Skin epidermis (tissue), 12 donors: ENCODE data around the gene FRMD4B.

Source experiments
- H3K27ac ChIP-seq, 21 experiments: fragments of 200-600 bp; sonication (generic) in 11 of 21; one replicate each; pipeline ENCODE4 v1.5.0; 2020; ENCODE audit warnings: mild to moderate bottlenecking in 3 of 21, inconsistent platforms in 2 of 21, moderate library complexity in 2 of 21
- H3K4me3 ChIP-seq, 7 experiments: fragments of 200-600 bp; sonication (generic) in 2 of 7; one replicate each; pipeline ENCODE4 v1.5.0; 2020; ENCODE audit warnings: inconsistent platforms in 2 of 7, mild to moderate bottlenecking in 2 of 7, moderate library complexity in 1 of 7

Gene FRMD4B

DNA sequence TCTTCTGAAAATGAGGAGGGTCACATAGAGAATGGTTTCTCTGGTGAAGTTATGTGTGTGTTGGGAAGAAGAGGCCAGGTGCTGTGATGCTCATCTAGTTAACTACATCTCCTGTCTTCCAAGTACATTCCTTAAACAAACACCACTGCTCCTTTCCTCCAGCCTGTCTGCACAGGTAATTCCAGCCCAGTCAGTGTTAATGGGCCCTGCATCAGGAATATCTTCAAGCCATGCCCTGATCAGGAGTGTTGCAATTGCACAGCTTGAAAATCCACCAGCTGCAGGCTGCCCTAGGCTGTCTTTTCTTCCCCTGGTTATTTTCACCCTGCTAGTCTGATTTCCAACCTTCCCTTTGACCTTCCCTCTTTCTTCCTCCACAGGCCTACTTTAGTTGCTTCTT, 221.6 kb downstream of the FRMD4B start:
- Histone ChIP-seq H3K27ac (no peak overlapping the region), H3K4me3 (no peak overlapping the region)

GRCh38 chr3:69162308-69162980, 223.4 kb downstream of the FRMD4B start:
- no peak overlapping the region for H3K27ac ChIP-seq

GRCh38 chr3:69161587-69162307, 224.1 kb downstream of the FRMD4B start:
- no peak overlapping the region for H3K27ac ChIP-seq
- H3K4me3 ChIP-seq = no peak overlapping the region

More at GRCh38 chr3:69162308-69162980, 223.4 kb downstream of the FRMD4B start:
- no peak overlapping the region for H3K4me3 ChIP-seq

GRCh38 chr3:69160525-69160924, 225.4 kb downstream of the FRMD4B start:
- no peak overlapping the region for H3K4me3 ChIP-seq
- no peak overlapping the region for H3K27ac ChIP-seq

DNA sequence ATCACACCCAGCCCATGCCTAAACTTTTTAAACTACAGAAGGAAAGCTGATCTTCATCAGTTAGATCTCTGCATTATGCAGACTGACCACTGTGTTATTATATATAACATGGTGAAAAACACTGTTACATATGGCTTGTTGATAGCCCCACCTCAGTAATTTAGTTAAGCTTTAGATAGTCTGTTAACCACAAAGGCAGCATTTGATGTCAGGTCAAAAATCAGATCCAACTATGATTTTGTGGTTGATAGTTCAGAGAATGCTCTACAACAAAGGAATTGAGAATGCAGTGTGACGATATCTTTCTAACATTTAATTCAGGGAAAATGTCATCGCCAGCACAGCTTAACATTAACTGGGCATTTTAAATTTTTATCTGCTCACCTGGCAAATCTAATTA, 225.8 kb downstream of the FRMD4B start:
- H3K27ac ChIP-seq = no peak overlapping the region
- no peak overlapping the region for H3K4me3 ChIP-seq

DNA sequence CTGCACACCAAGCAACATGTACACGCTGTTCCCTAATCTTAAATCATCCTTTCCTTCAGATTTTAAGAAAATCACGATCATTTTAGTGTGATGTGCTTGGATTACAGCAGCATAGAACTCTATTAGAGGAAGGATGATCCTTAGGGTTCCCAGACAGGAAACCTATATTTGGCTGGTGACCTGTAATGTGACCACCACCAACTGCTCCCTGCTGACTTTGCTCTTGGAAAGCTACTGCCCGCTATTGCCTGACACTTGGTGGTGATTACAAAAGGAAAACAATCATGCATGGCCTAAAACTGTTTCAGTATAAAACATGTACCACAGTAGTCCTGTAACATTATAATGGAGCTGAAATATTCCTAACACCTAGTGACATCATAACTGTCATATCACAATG, 236.3 kb downstream of the FRMD4B start:
- Histone ChIP-seq H3K27ac (no peak overlapping the region), H3K4me3 (no peak overlapping the region)

GRCh38 chr3:69145688-69146087, 240.2 kb downstream of the FRMD4B start:
- no peak overlapping the region for H3K27ac ChIP-seq
- H3K4me3 ChIP-seq = no peak overlapping the region

GRCh38 chr3:69144631-69145245, 241.2 kb downstream of the FRMD4B start:
- Histone ChIP-seq H3K4me3 (no peak overlapping the region), H3K27ac (no peak overlapping the region)

DNA sequence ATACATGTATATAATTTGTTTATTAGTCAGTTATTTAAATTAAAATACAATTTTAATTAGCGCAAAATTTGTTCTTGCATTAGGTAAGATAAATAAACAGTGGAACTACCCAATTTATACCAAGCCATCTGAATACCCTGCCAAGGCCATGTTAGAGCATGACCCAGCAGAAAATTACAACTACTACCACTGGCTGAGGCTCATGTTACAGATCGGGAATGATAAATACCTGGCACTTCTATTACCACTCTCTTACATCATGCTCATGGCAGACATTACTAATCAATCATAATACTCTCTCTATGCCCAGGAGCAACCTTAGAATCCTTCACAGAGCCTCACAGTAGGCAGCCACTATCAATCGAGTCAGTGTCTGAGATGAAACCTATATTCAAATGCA, 242.3 kb downstream of the FRMD4B start:
- Histone ChIP-seq H3K27ac (no peak overlapping the region), H3K4me3 (no peak overlapping the region)

- no peak overlapping the region for H3K4me3 ChIP-seq
These were observed 243.0 kb downstream of the FRMD4B start for GRCh38 chr3:69142797-69143454.

GRCh38 chr3:69142090-69142489, 243.8 kb downstream of the FRMD4B start:
- H3K27ac ChIP-seq = no peak overlapping the region
- no peak overlapping the region for H3K4me3 ChIP-seq

More at GRCh38 chr3:69142797-69143454, 243.0 kb downstream of the FRMD4B start:
- H3K27ac ChIP-seq = no peak overlapping the region

DNA sequence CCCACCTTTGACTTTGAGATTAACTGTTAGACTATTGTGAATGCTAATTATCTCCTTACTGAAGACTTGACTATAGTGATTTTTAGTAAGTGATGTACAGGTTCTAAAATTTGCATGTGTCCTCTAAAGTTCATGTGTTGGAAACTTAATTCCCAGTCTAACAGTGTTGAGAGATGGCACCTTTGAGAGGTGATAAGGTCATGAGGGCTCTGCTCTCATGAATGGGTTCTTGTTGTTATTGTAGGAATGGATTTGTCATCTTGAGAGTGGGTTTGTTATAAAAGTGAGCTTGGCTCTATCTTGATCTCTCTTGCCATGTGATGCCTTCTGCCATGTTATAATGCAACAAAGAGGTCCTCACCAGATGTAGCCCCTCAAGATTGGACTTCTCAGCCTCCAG, 244.6 kb downstream of the FRMD4B start:
- Histone ChIP-seq H3K4me3 (no peak overlapping the region), H3K27ac (no peak overlapping the region)

- no peak overlapping the region for H3K27ac ChIP-seq
- no peak overlapping the region for H3K4me3 ChIP-seq
These were observed 248.5 kb downstream of the FRMD4B start for GRCh38 chr3:69137412-69137811.

- Histone ChIP-seq H3K27ac (no peak overlapping the region), H3K4me3 (no peak overlapping the region)
These were observed 248.9 kb downstream of the FRMD4B start for GRCh38 chr3:69137005-69137404.

- no peak overlapping the region for H3K4me3 ChIP-seq
- no peak overlapping the region for H3K27ac ChIP-seq
These were observed 255.2 kb downstream of the FRMD4B start for GRCh38 chr3:69130689-69131088.

- Histone ChIP-seq H3K4me3 (no peak overlapping the region), H3K27ac (no peak overlapping the region)
These were observed 256.4 kb downstream of the FRMD4B start for GRCh38 chr3:69129531-69129930.

DNA sequence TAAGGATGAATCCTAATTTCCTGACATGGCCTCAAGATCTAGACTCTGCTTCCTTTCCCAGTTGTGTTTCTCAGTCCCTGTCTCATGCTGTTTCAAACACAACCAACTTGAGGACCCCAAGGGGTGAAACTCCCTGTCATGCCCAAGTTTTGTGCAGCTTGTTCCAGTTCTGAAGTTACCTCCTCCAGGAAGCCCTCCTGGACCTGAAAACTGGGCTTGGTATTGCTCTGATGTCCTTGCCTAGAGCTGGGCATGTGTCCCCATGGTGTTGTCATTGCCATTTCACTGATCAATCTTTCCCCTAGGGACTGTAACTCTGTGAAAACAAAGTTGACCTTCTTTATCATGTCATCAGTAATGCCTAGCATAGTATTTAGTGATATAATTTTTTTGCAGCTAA, 257.4 kb downstream of the FRMD4B start:
- H3K4me3 ChIP-seq = no peak overlapping the region
- H3K27ac ChIP-seq = no peak overlapping the region

DNA sequence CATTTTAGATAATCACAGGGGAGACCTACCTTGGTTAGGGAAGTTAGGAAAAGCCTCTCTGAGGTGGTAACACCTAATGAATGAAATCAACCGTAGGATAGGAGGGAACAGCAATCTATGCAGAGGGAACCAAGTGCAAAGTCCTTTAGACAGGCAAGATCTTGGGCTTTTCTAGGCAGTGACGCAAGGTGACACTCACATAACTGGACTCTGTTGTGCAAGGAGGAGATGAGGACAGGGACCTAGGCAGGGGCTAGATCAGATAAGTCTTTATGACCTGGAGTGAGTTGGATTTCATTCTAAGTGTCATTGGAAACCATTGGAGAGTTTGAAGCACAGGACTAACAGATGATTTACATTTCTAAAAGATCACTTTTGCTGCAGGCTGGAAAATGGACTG, 258.9 kb downstream of the FRMD4B start:
- H3K27ac ChIP-seq = no peak overlapping the region
- no peak overlapping the region for H3K4me3 ChIP-seq

DNA sequence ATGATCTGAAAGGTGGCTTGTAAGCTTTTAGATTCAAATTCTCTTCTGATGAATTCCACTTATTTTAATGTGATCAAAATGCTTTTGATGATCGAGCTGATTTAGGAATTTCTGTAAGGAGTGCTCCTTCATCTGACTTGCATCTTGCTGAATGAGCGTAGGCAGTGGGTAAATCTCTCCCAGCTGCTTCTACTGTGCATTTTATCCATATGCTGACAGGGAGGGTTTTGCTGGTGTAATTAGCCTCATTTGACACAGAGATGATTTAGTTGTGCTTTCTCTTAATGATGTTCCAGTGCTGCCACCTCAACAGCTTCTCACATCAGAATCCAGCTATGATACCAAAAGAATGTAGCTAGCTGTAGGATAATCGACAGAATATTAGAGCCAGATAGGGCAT, 259.7 kb downstream of the FRMD4B start:
- H3K4me3 ChIP-seq = no peak overlapping the region
- H3K27ac ChIP-seq = no peak overlapping the region

GRCh38 chr3:69122403-69122802, 263.5 kb downstream of the FRMD4B start, which contains the start of gene LMOD3:
Gene LMOD3, minus strand, starts transcription at chr3:69122595. Its CDS starts 209 bp downstream, at chr3:69122386.
- Histone ChIP-seq H3K4me3 (no peak within 1 kb of the TSS), H3K27ac (no peak within 1 kb of the TSS)

- Histone ChIP-seq H3K27ac (no peak overlapping the region), H3K4me3 (no peak overlapping the region)
These were observed 263.9 kb downstream of the FRMD4B start for GRCh38 chr3:69121950-69122349.
